DND-41 (cell line): ENCODE results near the gene HMOX1.

Experiments used
- ATAC-seq: fragments of 200-7000 bp; cut with Tn5 transposase; 3 replicates; pipeline ENCODE4 v1.9.1; 2021; ENCODE audit warnings: low read depth; ENCODE audit not compliant: insufficient read depth
- DNase-seq: peaks from one replicate; pipeline ENCODE4 v3.0.0-alpha.2; 2020
- H2AFZ ChIP-seq: 2 replicates; pipeline ENCODE4 v1.6.0; 2012; ENCODE audit warnings: low read depth, low read length
- H3K27ac ChIP-seq: 2 replicates; pipeline ENCODE4 v1.5.1; 2012; ENCODE audit warnings: low read length, inconsistent platforms
- H3K27me3 ChIP-seq: fragments of 200-600 bp; sonication (generic); 2 replicates; pipeline ENCODE4 v1.6.0; 2012; ENCODE audit warnings: low read length, mild to moderate bottlenecking, inconsistent platforms; ENCODE audit not compliant: insufficient read depth, poor library complexity
- H3K36me3 ChIP-seq: 2 replicates; pipeline ENCODE4 v1.5.1; 2012; ENCODE audit warnings: low read length, inconsistent platforms; ENCODE audit not compliant: insufficient read depth
- H3K4me1 ChIP-seq: 2 replicates; pipeline ENCODE4 v1.5.1; 2012; ENCODE audit warnings: mild to moderate bottlenecking, low read length; ENCODE audit not compliant: insufficient read depth
- H3K4me2 ChIP-seq: 2 replicates; pipeline ENCODE4 v1.6.0; 2012; ENCODE audit warnings: mild to moderate bottlenecking, moderate library complexity, low read length, inconsistent platforms; ENCODE audit not compliant: insufficient read depth
- H3K4me3 ChIP-seq, 2 experiments: fragments of 200-600 bp in 1 of 2; shearing (Covaris generic) in 1 of 2; 2 replicates each; pipeline ENCODE4 v1.5.1; 2012 to 2016; ENCODE audit warnings: inconsistent platforms in 2 of 2, low read length in 2 of 2, mild to moderate bottlenecking in 2 of 2, low read depth in 1 of 2, moderate library complexity in 1 of 2
- H3K79me2 ChIP-seq: 2 replicates; pipeline ENCODE4 v1.6.0; 2012; ENCODE audit warnings: low read length, inconsistent platforms; ENCODE audit not compliant: insufficient read depth
- H3K9ac ChIP-seq: 2 replicates; pipeline ENCODE4 v1.6.0; 2012; ENCODE audit warnings: low read depth, mild to moderate bottlenecking, inconsistent platforms, low read length, moderate library complexity
- H3K9me3 ChIP-seq: 2 replicates; pipeline ENCODE4 v1.5.1; 2012; ENCODE audit warnings: low read length, moderate library complexity, mild to moderate bottlenecking, inconsistent platforms; ENCODE audit not compliant: insufficient read depth, severe bottlenecking
- H4K20me1 ChIP-seq: 2 replicates; pipeline ENCODE4 v1.6.0; 2012; ENCODE audit warnings: low read length; ENCODE audit not compliant: insufficient read depth
- CTCF ChIP-seq: IDR thresholded peaks from 2 replicates; pipeline ENCODE4 v1.5.1; 2012; ENCODE audit warnings: borderline replicate concordance, low read length, moderate library complexity, mild to moderate bottlenecking; ENCODE audit not compliant: poor library complexity, severe bottlenecking; ENCODE audit errors: extremely low read depth
- EZH2 ChIP-seq: IDR thresholded peaks from 3 replicates; pipeline ENCODE4 v1.6.1; 2012; ENCODE audit warnings: borderline replicate concordance, low read depth, mild to moderate bottlenecking, moderate library complexity, low read length, inconsistent platforms; ENCODE audit not compliant: severe bottlenecking

The HMOX1 gene

GRCh38 chr22:35413624-35414023 lies 32.7 kb downstream of the HMOX1 start:
- TF ChIP-seq CTCF = no peak
- no peak for TF ChIP-seq EZH2
- peaks cover 22% of the 10 kb centered on the region; the same call in 1 of the 2 replicates for H3K79me2 ChIP-seq
- no peaks in the 10 kb centered on the region for H3K9me3 ChIP-seq
- H3K27ac ChIP-seq = no peak overlapping the region
- peaks cover 75% of the 10 kb centered on the region for H4K20me1 ChIP-seq
- 0 out of 2 replicates have a peak, but pooled peaks cover 9% of the 10 kb centered on the region for H3K4me1 ChIP-seq
- DNase-seq = no peak
- no peaks in the 10 kb centered on the region for H3K27me3 ChIP-seq
- H3K4me2 ChIP-seq = no peak overlapping the region
- H3K9ac ChIP-seq = no peak overlapping the region
- H3K4me3 ChIP-seq = no peak overlapping the region
- no peak for ATAC-seq
- peaks cover 95% of the 10 kb centered on the region for H3K36me3 ChIP-seq
- H2AFZ ChIP-seq = no peak overlapping the region

GRCh38 chr22:35417606-35418005 lies 36.7 kb downstream of the HMOX1 start:
- H3K4me2 ChIP-seq = no peak overlapping the region
- no peak for DNase-seq
- peaks cover 79% of the 10 kb centered on the region for H4K20me1 ChIP-seq
- H2AFZ ChIP-seq = no peak overlapping the region
- TF ChIP-seq EZH2 (no peak), CTCF (no peak)
- no peak overlapping the region for H3K4me3 ChIP-seq
- H3K9me3 ChIP-seq = no peaks in the 10 kb centered on the region
- peaks cover 39% of the 10 kb centered on the region for H3K79me2 ChIP-seq
- peaks cover 96% of the 10 kb centered on the region for H3K36me3 ChIP-seq
- H3K4me1 ChIP-seq = no peaks in the 10 kb centered on the region
- no peak for ATAC-seq
- H3K27ac ChIP-seq = no peak overlapping the region
- H3K27me3 ChIP-seq = no peaks in the 10 kb centered on the region
- H3K9ac ChIP-seq = no peak overlapping the region

GRCh38 chr22:35418088-35418487 lies 37.2 kb downstream of the HMOX1 start:
- Histone ChIP-seq H3K79me2 (peaks cover 41% of the 10 kb centered on the region), H3K9me3 (no peaks in the 10 kb centered on the region), H3K4me2 (no peak overlapping the region), H3K36me3 (peaks cover 97% of the 10 kb centered on the region), H3K4me1 (no peaks in the 10 kb centered on the region), H3K4me3 (no peak overlapping the region), H2AFZ (no peak overlapping the region), H4K20me1 (peaks cover 82% of the 10 kb centered on the region), H3K27ac (no peak overlapping the region), H3K9ac (no peak overlapping the region), H3K27me3 (no peaks in the 10 kb centered on the region)
- ATAC-seq (no peak), DNase-seq (no peak)
- TF ChIP-seq CTCF (no peak), EZH2 (no peak)

GRCh38 chr22:35418731-35419130 lies 37.8 kb downstream of the HMOX1 start:
- DNase-seq (no peak), ATAC-seq (peak; percentile 51)
- TF ChIP-seq CTCF = no peak
- no peak for TF ChIP-seq EZH2
- Histone ChIP-seq H3K27me3 (no peaks in the 10 kb centered on the region), H4K20me1 (peaks cover 82% of the 10 kb centered on the region), H3K4me3 (no peak overlapping the region), H3K9ac (no peak overlapping the region), H3K36me3 (peaks cover 97% of the 10 kb centered on the region), H3K4me2 (no peak overlapping the region), H3K79me2 (peaks cover 37% of the 10 kb centered on the region), H3K9me3 (no peaks in the 10 kb centered on the region), H3K27ac (no peak overlapping the region; the same call in 1 of the 2 replicates), H2AFZ (no peak overlapping the region), H3K4me1 (no peaks in the 10 kb centered on the region)
